Measurements from ENCODE around the gene RUNX3. TPM values are rescaled to one million over a fixed set of nuclear protein-coding genes. Genes with fewer than 3 reads are reported as not detected.

Gene RUNX3
- total RNA-seq, 1 experiment from 2014 or later, result 1.1 TPM

DNA sequence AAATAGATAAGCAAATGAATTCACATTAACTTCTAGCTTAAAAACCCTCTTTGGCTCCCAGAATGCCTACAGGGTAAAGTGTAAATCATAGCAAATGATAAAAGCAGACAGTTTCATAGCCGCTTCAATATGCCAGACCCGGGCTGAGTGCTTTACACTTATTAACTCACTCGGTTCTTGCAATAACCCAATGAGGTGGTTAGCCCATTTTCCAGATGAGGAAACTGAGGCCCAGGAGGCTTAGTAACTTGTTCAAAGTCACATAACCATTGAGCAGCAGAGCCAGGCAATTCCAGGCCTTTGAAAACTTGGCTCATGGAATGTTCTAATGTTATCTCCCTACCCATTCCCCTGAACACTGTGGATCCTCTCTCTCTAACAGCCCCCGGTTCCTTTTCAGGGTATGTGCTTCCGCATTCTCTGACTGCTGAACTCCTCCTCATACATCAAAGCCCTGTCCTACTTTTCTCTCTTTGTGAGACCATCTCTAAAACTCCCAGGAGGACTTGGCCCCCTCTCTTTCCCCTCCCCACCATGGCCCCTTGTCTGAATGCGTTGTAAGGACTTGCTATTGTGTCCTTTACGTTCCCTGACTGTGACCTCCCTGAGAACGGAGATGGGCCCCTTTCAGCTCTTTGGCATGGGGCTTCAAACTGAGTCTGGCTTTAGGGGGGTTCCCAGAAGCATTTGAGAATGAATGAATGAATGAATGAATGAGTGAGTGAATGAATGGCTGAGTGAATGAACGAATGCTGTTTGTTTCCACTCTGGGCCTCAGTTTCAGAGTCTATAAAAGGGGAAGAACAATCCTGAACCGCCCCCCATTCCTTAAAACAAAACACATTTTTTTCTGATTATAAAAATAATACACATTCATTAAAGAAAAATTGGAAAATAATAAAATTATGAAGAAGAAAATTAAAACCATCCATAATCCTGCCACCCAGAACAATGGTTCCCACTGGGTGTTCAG is 15.6 kb upstream of the RUNX3 start:
- no peaks in the 10 kb centered on the region for H3K27me3 Mint-ChIP-seq (ENCODE audit: insufficient read depth, unreplicated experiment)
- Histone ChIP-seq H3K4me3 (ENCODE audit: low read depth, low read length) (no peak overlapping the region), H3K9me3 (no peaks in the 10 kb centered on the region), H3K4me1 (no peaks in the 10 kb centered on the region), H3K36me3 (ENCODE audit: control insufficient read depth, insufficient read depth, low read length) (no peaks in the 10 kb centered on the region), H3K27me3 (replicated peaks; ENCODE audit: control insufficient read depth, insufficient read depth, low read length) (no peaks in the 10 kb centered on the region)
- H3K36me3 Mint-ChIP-seq (ENCODE audit: insufficient read depth, unreplicated experiment), result no peaks in the 10 kb centered on the region
- TF ChIP-seq, protein P1, sequence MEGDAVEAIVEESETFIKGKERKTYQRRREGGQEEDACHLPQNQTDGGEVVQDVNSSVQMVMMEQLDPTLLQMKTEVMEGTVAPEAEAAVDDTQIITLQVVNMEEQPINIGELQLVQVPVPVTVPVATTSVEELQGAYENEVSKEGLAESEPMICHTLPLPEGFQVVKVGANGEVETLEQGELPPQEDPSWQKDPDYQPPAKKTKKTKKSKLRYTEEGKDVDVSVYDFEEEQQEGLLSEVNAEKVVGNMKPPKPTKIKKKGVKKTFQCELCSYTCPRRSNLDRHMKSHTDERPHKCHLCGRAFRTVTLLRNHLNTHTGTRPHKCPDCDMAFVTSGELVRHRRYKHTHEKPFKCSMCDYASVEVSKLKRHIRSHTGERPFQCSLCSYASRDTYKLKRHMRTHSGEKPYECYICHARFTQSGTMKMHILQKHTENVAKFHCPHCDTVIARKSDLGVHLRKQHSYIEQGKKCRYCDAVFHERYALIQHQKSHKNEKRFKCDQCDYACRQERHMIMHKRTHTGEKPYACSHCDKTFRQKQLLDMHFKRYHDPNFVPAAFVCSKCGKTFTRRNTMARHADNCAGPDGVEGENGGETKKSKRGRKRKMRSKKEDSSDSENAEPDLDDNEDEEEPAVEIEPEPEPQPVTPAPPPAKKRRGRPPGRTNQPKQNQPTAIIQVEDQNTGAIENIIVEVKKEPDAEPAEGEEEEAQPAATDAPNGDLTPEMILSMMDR (IDR thresholded peaks at IDR 0.05; ENCODE audit: insufficient read depth in 1 of 2, low read depth in 1 of 2, low read length in 1 of 2, severe bottlenecking in 1 of 2, unreplicated experiment in 1 of 2), result no peak
- no peak overlapping the region for H3K4me3 Mint-ChIP-seq (ENCODE audit: unreplicated experiment)
- H3K9me3 Mint-ChIP-seq (ENCODE audit: unreplicated experiment), result no peaks in the 10 kb centered on the region
- no peak overlapping the region for H3K27ac Mint-ChIP-seq (ENCODE audit: unreplicated experiment)
- CTCF ChIA-PET, result interaction anchor here (0.6 kb wide), 1 partner anchor 201 kb away, joined by 3 read pairs; no protein-coding TSS in a partner anchor
- intact Hi-C loops (cut with micrococcal nuclease; ENCODE audit: unreplicated experiment), result no loop called here
- no TSS peak for BruUV-seq (replicated peaks)
- POLR2A ChIA-PET, result no interaction called here
- no peak for DNase-seq
- no peaks in the 10 kb centered on the region for H3K4me1 Mint-ChIP-seq (ENCODE audit: low read depth, unreplicated experiment)

DNA sequence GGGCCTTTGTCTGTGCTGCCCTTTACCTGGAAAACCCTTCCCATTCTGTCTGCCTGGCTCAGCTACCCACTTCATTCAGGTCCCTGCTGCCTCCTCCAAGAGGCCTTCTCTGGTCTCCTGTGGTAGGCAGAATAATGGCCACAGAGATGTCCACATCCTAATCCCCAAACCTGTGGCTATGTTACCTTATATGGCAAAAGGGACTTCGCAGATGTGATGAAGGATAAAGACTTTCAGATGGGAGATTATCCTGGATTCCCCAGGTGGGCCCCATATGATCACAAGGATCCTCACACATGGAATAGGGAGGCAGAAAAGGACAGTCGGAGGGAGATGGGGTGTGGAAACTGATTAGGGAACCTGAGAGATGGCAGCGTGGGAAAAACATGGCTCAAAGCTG is 14.2 kb upstream of the RUNX3 start:
- no peaks in the 10 kb centered on the region for H3K9me3 ChIP-seq
- ChIA-PET CTCF (no interaction called here), POLR2A (no interaction called here)
- no peak overlapping the region for H3K4me3 Mint-ChIP-seq (ENCODE audit: unreplicated experiment)
- no peak overlapping the region for H3K4me3 ChIP-seq (ENCODE audit: low read depth, low read length)
- H3K9me3 Mint-ChIP-seq (ENCODE audit: unreplicated experiment), result no peaks in the 10 kb centered on the region
- intact Hi-C loops (cut with micrococcal nuclease; ENCODE audit: unreplicated experiment), result no loop called here
- H3K27ac Mint-ChIP-seq (ENCODE audit: unreplicated experiment), result no peak overlapping the region
- H3K36me3 ChIP-seq (ENCODE audit: control insufficient read depth, insufficient read depth, low read length), result no peaks in the 10 kb centered on the region
- H3K27me3 ChIP-seq (replicated peaks; ENCODE audit: control insufficient read depth, insufficient read depth, low read length), result no peaks in the 10 kb centered on the region
- BruUV-seq (replicated peaks), result no TSS peak
- TF ChIP-seq, protein P1 (IDR thresholded peaks at IDR 0.05; ENCODE audit: insufficient read depth in 1 of 2, low read depth in 1 of 2, low read length in 1 of 2, severe bottlenecking in 1 of 2, unreplicated experiment in 1 of 2), result no peak
- no peaks in the 10 kb centered on the region for H3K4me1 ChIP-seq
- no peaks in the 10 kb centered on the region for H3K4me1 Mint-ChIP-seq (ENCODE audit: low read depth, unreplicated experiment)
- H3K27me3 Mint-ChIP-seq (ENCODE audit: insufficient read depth, unreplicated experiment), result no peaks in the 10 kb centered on the region
- DNase-seq, result no peak
- H3K36me3 Mint-ChIP-seq (ENCODE audit: insufficient read depth, unreplicated experiment), result no peaks in the 10 kb centered on the region

DNA sequence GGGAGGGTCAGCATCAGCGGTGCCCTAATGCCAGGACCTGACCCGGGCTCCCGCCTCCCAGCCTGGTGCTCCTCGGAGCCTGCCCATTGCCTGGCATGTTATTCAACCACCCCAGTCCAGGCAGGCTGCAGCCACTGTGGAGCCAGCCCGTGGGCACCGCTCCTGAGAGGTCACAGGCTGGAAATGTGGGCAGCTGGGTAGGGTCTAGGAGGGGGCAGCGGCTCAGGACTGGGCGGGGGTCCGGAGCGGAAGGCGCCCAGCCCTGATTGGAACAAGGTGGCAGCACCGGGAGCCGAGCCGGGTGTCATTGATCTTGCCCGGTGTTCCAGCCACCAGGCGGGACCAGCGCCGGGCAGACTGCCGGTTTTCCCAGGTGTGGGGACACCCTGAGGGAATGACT is 12.7 kb upstream of the RUNX3 start:
- Histone ChIP-seq H3K4me3 (ENCODE audit: low read depth, low read length) (no peak overlapping the region), H3K36me3 (ENCODE audit: control insufficient read depth, insufficient read depth, low read length) (no peaks in the 10 kb centered on the region), H3K4me1 (no peaks in the 10 kb centered on the region), H3K27me3 (replicated peaks; ENCODE audit: control insufficient read depth, insufficient read depth, low read length) (no peaks in the 10 kb centered on the region), H3K9me3 (no peaks in the 10 kb centered on the region)
- Mint-ChIP-seq H3K9me3 (ENCODE audit: unreplicated experiment) (no peaks in the 10 kb centered on the region), H3K27ac (ENCODE audit: unreplicated experiment) (no peak overlapping the region), H3K27me3 (ENCODE audit: insufficient read depth, unreplicated experiment) (no peaks in the 10 kb centered on the region), H3K4me3 (ENCODE audit: unreplicated experiment) (no peak overlapping the region), H3K4me1 (ENCODE audit: low read depth, unreplicated experiment) (no peaks in the 10 kb centered on the region), H3K36me3 (ENCODE audit: insufficient read depth, unreplicated experiment) (no peaks in the 10 kb centered on the region)
- intact Hi-C loops (cut with micrococcal nuclease; ENCODE audit: unreplicated experiment), result no loop called here
- BruUV-seq (replicated peaks), result no TSS peak
- TF ChIP-seq, protein P1 (IDR thresholded peaks at IDR 0.05; ENCODE audit: insufficient read depth in 1 of 2, low read depth in 1 of 2, low read length in 1 of 2, severe bottlenecking in 1 of 2, unreplicated experiment in 1 of 2), result no peak
- ChIA-PET CTCF (no interaction called here), POLR2A (no interaction called here)
- no peak for DNase-seq

Measured in Caco-2 (cell line).